Measurements from ENCODE around the gene N4BP3. TPM values are rescaled to one million over a fixed set of nuclear protein-coding genes. Genes with fewer than 3 reads are reported as not detected.

Gene N4BP3
- total RNA-seq, 6 experiments from 2014 or later = 0.05 to 0.33 (median 0.06) TPM

DNA sequence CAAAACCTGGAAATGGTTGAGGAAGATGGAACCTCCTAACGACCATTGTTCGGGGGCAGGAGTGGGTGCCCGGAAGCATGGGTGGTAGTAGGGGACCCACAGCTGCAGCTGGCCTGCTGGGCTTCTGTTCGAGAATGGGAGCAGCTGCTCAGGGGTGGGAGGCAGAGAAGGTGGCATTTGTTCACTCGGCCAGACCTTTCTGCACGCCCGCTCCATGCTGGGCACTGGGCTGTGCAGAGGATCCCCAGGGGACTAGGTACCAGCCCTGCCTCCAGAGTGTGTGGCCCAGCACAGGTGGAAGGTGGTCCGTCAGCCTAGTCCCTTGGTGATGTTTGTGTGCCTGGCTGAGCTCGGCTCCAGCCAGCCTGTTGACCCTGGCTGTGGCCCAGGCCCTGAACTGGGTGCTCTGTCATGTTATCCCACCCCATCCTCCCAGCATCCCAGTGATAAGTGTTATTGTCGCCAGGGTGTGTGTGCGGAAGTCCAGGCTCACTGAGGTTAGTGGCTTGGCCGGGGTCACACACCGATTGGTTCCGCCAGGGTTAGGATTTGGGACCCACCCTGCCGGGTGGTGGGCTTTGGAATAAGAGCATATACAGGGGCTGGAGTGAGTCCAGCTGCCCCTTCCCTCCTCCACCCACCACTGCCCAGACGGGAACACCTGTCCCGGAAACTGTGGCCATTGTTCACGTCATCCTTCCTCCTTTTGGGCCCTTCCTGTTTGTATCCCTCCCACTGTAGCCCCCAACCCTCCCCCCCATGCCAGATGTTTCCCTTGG, 4.8 kb downstream of the N4BP3 start:
- no peak for ATAC-seq
- no peaks in the 10 kb centered on the region for H3K36me3 ChIP-seq
- 53% methylated on average over 8 of the region's 18 CpGs for WGBS (ENCODE audit: insufficient coverage, low coverage, low lambda C conversion rate, missing lambda C conversion rate)
- H3K4me1 ChIP-seq = peaks cover 0 to 5% (median 0%) of the 10 kb centered on the region in 4 donors
- intact Hi-C loops (cut with DNase I) = no loop called here
- H3K4me3 ChIP-seq = no peak overlapping the region
- no peaks in the 10 kb centered on the region for H3K27me3 ChIP-seq
- H3K9me3 ChIP-seq = no peaks in the 10 kb centered on the region
- DNase-seq = peak in 1 of 3 donors; percentile 45
- H3K27ac ChIP-seq = no peak overlapping the region
- TF ChIP-seq, protein P1, sequence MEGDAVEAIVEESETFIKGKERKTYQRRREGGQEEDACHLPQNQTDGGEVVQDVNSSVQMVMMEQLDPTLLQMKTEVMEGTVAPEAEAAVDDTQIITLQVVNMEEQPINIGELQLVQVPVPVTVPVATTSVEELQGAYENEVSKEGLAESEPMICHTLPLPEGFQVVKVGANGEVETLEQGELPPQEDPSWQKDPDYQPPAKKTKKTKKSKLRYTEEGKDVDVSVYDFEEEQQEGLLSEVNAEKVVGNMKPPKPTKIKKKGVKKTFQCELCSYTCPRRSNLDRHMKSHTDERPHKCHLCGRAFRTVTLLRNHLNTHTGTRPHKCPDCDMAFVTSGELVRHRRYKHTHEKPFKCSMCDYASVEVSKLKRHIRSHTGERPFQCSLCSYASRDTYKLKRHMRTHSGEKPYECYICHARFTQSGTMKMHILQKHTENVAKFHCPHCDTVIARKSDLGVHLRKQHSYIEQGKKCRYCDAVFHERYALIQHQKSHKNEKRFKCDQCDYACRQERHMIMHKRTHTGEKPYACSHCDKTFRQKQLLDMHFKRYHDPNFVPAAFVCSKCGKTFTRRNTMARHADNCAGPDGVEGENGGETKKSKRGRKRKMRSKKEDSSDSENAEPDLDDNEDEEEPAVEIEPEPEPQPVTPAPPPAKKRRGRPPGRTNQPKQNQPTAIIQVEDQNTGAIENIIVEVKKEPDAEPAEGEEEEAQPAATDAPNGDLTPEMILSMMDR (IDR thresholded peaks at IDR 0.05) = no peak
- TF ChIP-seq POLR2A (IDR thresholded peaks at IDR 0.05) = no peak

DNA sequence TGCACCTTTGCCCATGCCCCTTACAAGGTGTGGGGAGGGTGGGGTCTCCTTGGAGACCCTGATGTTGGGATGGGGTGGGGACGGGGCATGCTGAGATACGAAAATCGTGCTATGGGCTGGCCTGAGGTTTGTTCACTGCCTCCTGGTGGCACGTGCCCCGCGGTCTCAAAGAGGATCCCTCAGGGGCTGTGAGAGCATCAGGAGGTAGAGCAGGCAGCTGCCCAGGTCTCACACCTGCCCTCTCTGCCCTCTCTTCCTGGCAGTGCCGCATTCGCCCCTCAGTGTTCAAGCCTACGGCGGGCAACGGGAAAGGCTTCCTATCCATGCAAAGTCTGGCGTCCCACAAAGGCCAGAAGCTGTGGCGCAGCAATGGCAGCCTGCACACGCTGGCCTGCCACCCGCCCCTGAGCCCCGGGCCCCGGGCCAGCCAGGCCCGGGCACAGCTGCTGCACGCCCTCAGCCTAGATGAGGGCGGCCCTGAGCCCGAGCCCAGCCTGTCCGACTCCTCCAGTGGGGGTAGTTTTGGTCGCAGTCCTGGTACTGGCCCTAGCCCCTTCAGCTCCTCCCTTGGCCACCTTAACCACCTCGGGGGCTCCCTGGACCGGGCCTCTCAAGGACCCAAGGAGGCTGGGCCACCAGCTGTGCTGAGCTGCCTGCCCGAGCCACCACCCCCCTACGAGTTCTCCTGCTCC, 6.7 kb downstream of the N4BP3 start:
- Histone ChIP-seq H3K36me3 (no peaks in the 10 kb centered on the region), H3K27ac (no peak overlapping the region), H3K9me3 (no peaks in the 10 kb centered on the region), H3K27me3 (no peaks in the 10 kb centered on the region), H3K4me1 (no peaks in the 10 kb centered on the region), H3K4me3 (no peak overlapping the region)
- intact Hi-C loops (cut with DNase I) = no loop called here
- no CpG with 5 or more reads among the region's 27 CpGs for WGBS (ENCODE audit: insufficient coverage, low coverage, low lambda C conversion rate, missing lambda C conversion rate)
- no peak for ATAC-seq
- TF ChIP-seq POLR2A (IDR thresholded peaks at IDR 0.05) = no peak
- TF ChIP-seq, protein P1 (IDR thresholded peaks at IDR 0.05) = no peak
- DNase-seq = peak in 1 of 3 donors; percentile 37

DNA sequence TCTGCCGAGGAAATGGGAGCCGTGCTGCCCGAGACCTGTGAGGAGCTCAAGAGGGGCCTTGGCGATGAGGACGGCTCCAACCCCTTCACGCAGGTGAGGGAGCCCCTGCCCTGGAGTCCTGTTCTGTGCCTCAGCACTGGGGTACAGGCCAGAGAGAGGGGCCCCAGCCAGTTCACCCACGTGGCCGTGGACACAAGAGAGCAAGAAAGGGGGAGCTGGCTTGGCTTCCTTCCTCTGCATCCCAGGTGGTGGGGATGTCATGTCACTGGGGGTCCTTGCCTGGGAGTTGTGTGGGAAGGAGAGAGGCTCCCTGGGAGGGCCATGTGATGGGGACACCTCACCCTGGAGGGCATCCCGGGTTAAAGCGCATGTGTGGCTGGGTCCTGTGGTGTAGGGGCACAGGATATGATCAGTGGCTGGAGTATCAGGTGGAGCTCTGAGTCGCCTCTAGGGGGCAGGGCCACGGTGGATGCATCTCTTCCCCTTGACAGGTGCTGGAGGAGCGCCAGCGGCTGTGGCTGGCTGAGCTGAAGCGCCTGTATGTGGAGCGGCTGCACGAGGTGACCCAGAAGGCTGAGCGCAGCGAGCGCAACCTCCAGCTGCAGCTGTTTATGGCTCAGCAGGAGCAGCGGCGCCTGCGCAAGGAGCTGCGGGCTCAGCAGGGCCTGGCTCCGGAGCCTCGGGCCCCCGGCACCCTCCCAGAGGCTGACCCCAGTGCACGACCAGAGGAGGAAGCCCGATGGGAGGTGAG, 7.5 kb downstream of the N4BP3 start:
- H3K27ac ChIP-seq = no peak overlapping the region
- no peak for TF ChIP-seq POLR2A (IDR thresholded peaks at IDR 0.05)
- TF ChIP-seq, protein P1 (IDR thresholded peaks at IDR 0.05) = peak; percentile 23 to 51 (median 38)
- DNase-seq = peak; percentile 70 to 86 (median 83)
- intact Hi-C loops (cut with DNase I) = no loop called here
- no peaks in the 10 kb centered on the region for H3K4me1 ChIP-seq
- H3K27me3 ChIP-seq = no peaks in the 10 kb centered on the region
- H3K9me3 ChIP-seq = no peaks in the 10 kb centered on the region
- no peaks in the 10 kb centered on the region for H3K36me3 ChIP-seq
- peak; percentile 73 to 91 (median 84) for ATAC-seq
- WGBS (ENCODE audit: insufficient coverage, low coverage, low lambda C conversion rate, missing lambda C conversion rate) = 58% methylated on average over 4 of the region's 29 CpGs
- H3K4me3 ChIP-seq = no peak overlapping the region

DNA sequence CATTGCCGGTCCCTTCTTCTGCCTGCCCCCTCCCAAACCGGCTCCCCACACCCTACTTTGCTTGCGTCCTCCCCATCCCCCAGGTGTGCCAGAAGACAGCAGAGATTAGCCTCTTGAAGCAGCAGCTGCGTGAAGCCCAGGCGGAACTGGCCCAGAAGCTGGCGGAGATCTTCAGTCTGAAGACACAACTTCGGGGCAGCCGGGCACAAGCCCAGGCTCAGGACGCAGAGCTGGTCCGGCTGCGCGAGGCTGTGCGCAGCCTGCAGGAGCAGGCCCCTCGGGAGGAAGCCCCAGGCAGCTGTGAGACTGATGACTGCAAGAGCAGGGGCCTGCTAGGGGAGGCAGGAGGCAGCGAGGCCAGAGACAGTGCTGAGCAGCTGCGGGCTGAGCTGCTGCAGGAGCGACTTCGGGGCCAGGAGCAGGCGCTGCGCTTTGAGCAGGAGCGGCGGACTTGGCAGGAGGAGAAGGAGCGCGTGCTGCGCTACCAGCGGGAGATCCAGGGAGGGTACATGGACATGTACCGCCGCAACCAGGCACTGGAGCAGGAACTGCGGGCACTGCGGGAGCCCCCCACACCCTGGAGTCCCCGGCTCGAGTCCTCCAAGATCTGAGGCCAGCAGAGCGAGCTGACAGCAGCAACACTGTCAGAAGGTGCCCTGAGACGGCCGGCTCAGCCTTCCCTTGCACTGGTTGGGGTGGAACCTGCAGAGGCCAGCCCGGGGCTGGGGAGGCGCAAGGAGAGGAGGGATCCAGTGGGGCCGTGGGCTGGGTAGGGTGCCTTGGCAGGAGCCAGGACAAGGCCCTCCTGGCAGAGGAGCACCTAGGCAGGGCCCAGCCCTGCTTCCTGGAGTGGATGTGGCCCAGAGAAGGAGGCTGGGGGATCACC, 8.3 kb downstream of the N4BP3 start:
- WGBS (ENCODE audit: insufficient coverage, low coverage, low lambda C conversion rate, missing lambda C conversion rate) = 63% methylated on average over 9 of the region's 38 CpGs
- no peak overlapping the region for H3K4me3 ChIP-seq

More for the DNA sequence above, 8.3 kb downstream of the N4BP3 start:
- no peak for TF ChIP-seq POLR2A (IDR thresholded peaks at IDR 0.05)
- TF ChIP-seq, protein P1 (IDR thresholded peaks at IDR 0.05) = no peak
- no peak for DNase-seq
- no peaks in the 10 kb centered on the region for H3K27me3 ChIP-seq
- no peaks in the 10 kb centered on the region for H3K4me1 ChIP-seq
- intact Hi-C loops (cut with DNase I) = no loop called here
- H3K27ac ChIP-seq = no peak overlapping the region
- no peaks in the 10 kb centered on the region for H3K9me3 ChIP-seq
- no peak for ATAC-seq
- H3K36me3 ChIP-seq = no peaks in the 10 kb centered on the region
